Vagina (tissue), 2 donors: ENCODE data around the gene VAMP7. TPM values are rescaled to one million over a fixed set of nuclear protein-coding genes. Genes with fewer than 3 reads are reported as not detected.
"Not testable (repeated sequence)": the region's sequence is repeated elsewhere in the genome, so short reads cannot be mapped to it uniquely, and the experiment has no call there.

ENCODE experiments used
- DNase-seq, 2 donors: peaks; one replicate each; pipeline ENCODE4 v3.0.0-alpha.2; 2017; ENCODE audit errors: extremely low spot score in 2 of 2
- H3K27ac ChIP-seq: fragments of 200-600 bp; sonication (generic); one replicate; pipeline ENCODE4 v1.5.1; 2019
- H3K27me3 ChIP-seq: fragments of 200-600 bp; sonication (generic); one replicate; pipeline ENCODE4 v1.5.1; 2019
- H3K36me3 ChIP-seq, 2 donors: fragments of 200-600 bp; sonication (generic); one replicate each; pipeline ENCODE4 v1.5.1; 2017 to 2019
- H3K4me1 ChIP-seq: fragments of 200-600 bp; sonication (generic); one replicate; pipeline ENCODE4 v1.5.1; 2019
- H3K4me3 ChIP-seq, 2 donors: fragments of 200-600 bp; sonication (generic); 1 replicate in 1 of 2; 2 replicates in 1 of 2; pipeline ENCODE4 v1.5.1; 2016 to 2019
- H3K9me3 ChIP-seq: fragments of 200-600 bp; sonication (generic); one replicate; pipeline ENCODE4 v1.5.1; 2019
- POLR2A ChIP-seq, 2 donors: fragments of 450-650 bp; IDR thresholded peaks; one replicate each; pipeline ENCODE4 v1.6.1; 2017; ENCODE audit warnings: antibody characterized with exemption in 2 of 2, mild to moderate bottlenecking in 2 of 2, moderate library complexity in 2 of 2
- POLR2AphosphoS5 ChIP-seq, 2 donors: sonication (generic); formaldehyde crosslinking; IDR thresholded peaks; one replicate each; pipeline ENCODE4 v1.9.0; 2017; ENCODE audit warnings: antibody characterized with exemption in 2 of 2, mild to moderate bottlenecking in 2 of 2, low read depth in 1 of 2; ENCODE audit not compliant: insufficient read depth in 1 of 2
- intact Hi-C: fragments of 100-400 bp; cut with DNase I; formaldehyde crosslinking; loops from one replicate; pipeline ENCODE4 v1.15.1; 2023
- total RNA-seq: library from RNA; depleted of rRNA; stranded (reverse); fragments of >200 nt; gene quantifications from one replicate; pipeline ENCODE4 v1.2.3, GENCODE V29; 2016
- TF ChIP-seq, protein P1 (sequence below), 3 experiments: fragments of 450-650 bp in 2 of 3; fragments of 200-600 bp in 1 of 3; sonication (generic) in 1 of 3; IDR thresholded peaks; one replicate each; pipeline ENCODE4 v1.5.1; 2017 to 2019; ENCODE audit warnings: antibody characterized with exemption in 3 of 3, mild to moderate bottlenecking in 2 of 3, moderate library complexity in 2 of 3

VAMP7 gene, protein sequence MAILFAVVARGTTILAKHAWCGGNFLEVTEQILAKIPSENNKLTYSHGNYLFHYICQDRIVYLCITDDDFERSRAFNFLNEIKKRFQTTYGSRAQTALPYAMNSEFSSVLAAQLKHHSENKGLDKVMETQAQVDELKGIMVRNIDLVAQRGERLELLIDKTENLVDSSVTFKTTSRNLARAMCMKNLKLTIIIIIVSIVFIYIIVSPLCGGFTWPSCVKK
- total RNA-seq, result 22.3 TPM

DNA sequence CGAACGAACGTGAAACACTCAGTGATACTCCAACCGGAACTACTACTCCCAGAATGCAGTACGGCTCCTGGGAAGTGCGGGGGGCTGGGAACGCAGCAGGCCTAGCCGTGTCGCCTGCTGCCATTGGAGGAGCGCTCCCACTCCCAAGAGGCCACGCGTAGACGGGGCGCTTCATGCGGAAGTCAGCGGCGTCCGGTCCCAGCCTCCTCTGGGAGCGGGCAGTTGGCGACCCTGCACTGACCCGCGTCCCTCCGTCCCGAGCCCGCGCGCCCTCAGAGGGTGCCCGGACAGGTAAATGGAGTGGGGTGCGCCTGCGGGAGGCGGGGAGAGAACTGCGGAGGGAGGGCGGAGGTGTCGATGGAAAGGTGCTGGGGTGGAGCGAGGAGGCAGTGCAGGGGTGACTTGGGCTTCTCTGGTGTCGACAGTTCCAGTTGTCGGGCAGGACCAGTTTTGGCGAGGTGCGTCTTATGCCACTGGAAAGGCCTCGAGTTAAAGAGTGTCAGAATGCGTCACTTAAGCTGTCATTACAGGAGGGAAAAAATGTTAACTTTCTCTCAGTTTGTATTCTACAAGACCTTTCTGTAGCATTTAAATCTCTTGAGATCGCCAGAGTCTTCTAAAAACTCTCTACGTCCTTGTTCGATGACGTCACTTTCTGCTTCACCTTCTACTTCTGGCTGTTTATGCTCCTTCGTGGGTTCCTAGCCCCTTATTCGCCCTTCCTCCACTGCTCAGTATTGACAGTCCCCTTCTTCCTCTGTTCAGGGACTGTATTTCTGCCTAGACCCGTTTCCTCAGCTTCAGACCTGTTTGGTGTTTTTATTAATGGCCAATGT lies at the start of gene VAMP7:
TSS of gene VAMP7 (plus strand) at position 188 of the 836 bp plus-strand sequence. CDS start 8,122 bp downstream, outside the sequence.
- intact Hi-C loops, result no loop called here
- no peaks in the 10 kb centered on the region for H3K27me3 ChIP-seq
- no peaks in the 10 kb centered on the region for H3K36me3 ChIP-seq
- no peaks in the 10 kb centered on the region for H3K9me3 ChIP-seq
- H3K4me3 ChIP-seq, result peak within 1 kb of the TSS; percentile 62 to 77
- DNase-seq, result peak in 1 of 2 donors; percentile 89
- peak within 1 kb of the TSS; percentile 38 for H3K27ac ChIP-seq
- H3K4me1 ChIP-seq, result peaks cover 7% of the 10 kb centered on the region
- TF ChIP-seq, protein P1, sequence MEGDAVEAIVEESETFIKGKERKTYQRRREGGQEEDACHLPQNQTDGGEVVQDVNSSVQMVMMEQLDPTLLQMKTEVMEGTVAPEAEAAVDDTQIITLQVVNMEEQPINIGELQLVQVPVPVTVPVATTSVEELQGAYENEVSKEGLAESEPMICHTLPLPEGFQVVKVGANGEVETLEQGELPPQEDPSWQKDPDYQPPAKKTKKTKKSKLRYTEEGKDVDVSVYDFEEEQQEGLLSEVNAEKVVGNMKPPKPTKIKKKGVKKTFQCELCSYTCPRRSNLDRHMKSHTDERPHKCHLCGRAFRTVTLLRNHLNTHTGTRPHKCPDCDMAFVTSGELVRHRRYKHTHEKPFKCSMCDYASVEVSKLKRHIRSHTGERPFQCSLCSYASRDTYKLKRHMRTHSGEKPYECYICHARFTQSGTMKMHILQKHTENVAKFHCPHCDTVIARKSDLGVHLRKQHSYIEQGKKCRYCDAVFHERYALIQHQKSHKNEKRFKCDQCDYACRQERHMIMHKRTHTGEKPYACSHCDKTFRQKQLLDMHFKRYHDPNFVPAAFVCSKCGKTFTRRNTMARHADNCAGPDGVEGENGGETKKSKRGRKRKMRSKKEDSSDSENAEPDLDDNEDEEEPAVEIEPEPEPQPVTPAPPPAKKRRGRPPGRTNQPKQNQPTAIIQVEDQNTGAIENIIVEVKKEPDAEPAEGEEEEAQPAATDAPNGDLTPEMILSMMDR (IDR thresholded peaks at IDR 0.05), result no peak
- TF ChIP-seq POLR2AphosphoS5 (IDR thresholded peaks at IDR 0.05; ENCODE audit: insufficient read depth in 1 of 2, low read depth in 1 of 2), result peak; percentile 74 to 86

DNA sequence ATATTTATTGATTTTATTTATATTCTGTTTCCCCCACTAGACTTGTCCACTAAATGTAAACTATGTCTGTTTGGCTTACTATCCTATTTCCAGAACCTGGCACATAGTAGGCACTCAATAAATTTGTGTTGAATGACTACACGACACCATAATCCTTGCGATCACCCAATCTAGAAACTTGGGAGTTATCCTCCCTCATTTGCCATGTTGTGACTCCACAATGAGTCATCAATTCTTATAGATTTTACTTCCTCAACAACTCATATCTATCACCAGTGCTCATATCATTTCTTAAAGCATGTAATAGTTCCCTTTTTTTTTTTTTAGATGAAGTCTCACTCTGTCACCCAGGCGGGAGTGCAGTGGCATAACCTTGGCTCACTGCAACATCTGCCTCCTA lies 39.9 kb upstream of the VAMP7 start:
- Histone ChIP-seq H3K9me3 (no peaks in the 10 kb centered on the region), H3K27me3 (no peaks in the 10 kb centered on the region), H3K4me1 (no peaks in the 10 kb centered on the region), H3K4me3 (no peak overlapping the region), H3K27ac (no peak overlapping the region), H3K36me3 (no peaks in the 10 kb centered on the region)
- TF ChIP-seq, protein P1 (IDR thresholded peaks at IDR 0.05), result no peak
- no peak for TF ChIP-seq POLR2A (IDR thresholded peaks at IDR 0.05)
- TF ChIP-seq POLR2AphosphoS5 (IDR thresholded peaks at IDR 0.05; ENCODE audit: insufficient read depth in 1 of 2, low read depth in 1 of 2), result no peak
- DNase-seq, result no peak
- intact Hi-C loops, result no loop called here

DNA sequence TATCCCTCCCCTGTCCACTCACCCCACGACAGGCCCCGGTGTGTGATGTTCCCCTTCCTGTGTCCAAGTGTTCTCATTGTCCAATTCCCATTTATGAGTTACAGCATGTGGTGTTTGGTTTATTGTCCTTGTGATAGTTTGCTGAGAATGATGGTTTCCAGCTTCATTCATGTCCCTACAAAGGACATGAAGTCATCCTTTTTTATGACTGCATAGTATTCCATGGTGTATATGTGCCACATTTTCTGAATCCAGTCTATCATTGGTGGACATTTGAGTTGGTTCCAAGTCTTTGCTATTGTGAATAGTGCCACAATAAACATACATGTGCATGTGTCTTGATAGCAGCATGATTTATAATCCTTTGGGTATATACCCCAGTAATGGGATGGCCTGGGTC lies 29.4 kb upstream of the VAMP7 start:
- H3K9me3 ChIP-seq, H3K4me3 ChIP-seq, H3K27ac ChIP-seq, H3K4me1 ChIP-seq, H3K36me3 ChIP-seq, H3K27me3 ChIP-seq, DNase-seq, intact Hi-C loops: not testable (repeated sequence)

DNA sequence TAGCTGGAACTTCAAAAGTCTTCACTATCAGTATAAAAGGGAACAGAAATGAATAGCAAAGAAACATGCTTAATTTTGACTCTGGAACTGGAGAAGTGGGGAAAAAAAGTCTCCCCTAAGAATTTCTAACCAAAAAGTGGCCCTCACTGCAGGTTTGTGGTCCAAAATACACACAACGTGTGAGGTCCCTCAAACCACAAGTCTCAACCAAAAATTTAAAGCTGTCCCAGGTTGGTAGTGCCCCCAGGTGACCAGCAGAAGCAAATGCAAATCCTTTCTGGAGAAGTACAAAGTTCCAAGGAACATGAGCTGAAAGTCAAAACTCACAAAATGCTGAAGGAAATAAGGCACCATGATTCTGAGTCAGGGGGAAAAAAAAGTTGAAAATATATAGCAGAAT lies 23.6 kb upstream of the VAMP7 start:
- H3K36me3 ChIP-seq, result no peaks in the 10 kb centered on the region
- H3K4me3 ChIP-seq, result no peak overlapping the region
- no peaks in the 10 kb centered on the region for H3K4me1 ChIP-seq
- H3K9me3 ChIP-seq, result no peaks in the 10 kb centered on the region
- no peak overlapping the region for H3K27ac ChIP-seq
- no peaks in the 10 kb centered on the region for H3K27me3 ChIP-seq
- TF ChIP-seq, protein P1 (IDR thresholded peaks at IDR 0.05), result no peak
- TF ChIP-seq POLR2AphosphoS5 (IDR thresholded peaks at IDR 0.05; ENCODE audit: insufficient read depth in 1 of 2, low read depth in 1 of 2) (no peak), POLR2A (IDR thresholded peaks at IDR 0.05) (no peak)
- no peak for DNase-seq
- intact Hi-C loops, result no loop called here

DNA sequence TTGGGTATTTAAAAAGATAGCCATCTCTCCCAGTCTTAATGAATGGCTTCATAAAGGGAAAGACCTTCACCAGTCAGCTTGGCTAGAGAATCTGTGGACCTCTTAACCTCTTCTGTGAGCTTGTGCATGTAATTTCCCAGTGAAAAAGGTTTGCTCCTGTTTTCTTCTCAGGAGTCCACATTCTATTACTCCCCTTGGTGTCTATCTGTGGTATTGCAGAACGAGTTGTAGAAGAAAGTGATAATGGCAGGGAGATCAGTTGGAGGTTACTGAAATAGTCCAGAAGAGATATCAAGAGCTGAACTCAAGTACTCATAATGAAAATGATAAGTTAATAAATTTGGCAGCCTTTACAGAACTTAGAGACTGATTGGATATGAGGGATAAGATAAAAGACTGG lies 16.5 kb upstream of the VAMP7 start:
- Histone ChIP-seq H3K4me1 (no peaks in the 10 kb centered on the region), H3K27ac (no peak overlapping the region), H3K36me3 (no peaks in the 10 kb centered on the region), H3K27me3 (no peaks in the 10 kb centered on the region), H3K4me3 (no peak overlapping the region), H3K9me3 (no peaks in the 10 kb centered on the region)
- TF ChIP-seq, protein P1 (IDR thresholded peaks at IDR 0.05), result no peak
- TF ChIP-seq POLR2A (IDR thresholded peaks at IDR 0.05) (no peak), POLR2AphosphoS5 (IDR thresholded peaks at IDR 0.05; ENCODE audit: insufficient read depth in 1 of 2, low read depth in 1 of 2) (no peak)
- DNase-seq, result no peak
- intact Hi-C loops, result no loop called here
